Activated B cell treated with CpG ODN at 0.5 μM for 24 hours (primary cell): ENCODE results near the gene FBRS. TPM values are rescaled to one million over a fixed set of nuclear protein-coding genes. Genes with fewer than 3 reads are reported as not detected.

Source experiments
- ATAC-seq: fragments of 200-7000 bp; cut with Tn5 transposase; one replicate; pipeline ENCODE4 v1.10.0; 2021; ENCODE audit warnings: low read depth, mild to moderate bottlenecking, moderate library complexity
- CTCF ChIA-PET: fragments of 350-600 bp; sonication (Branson Sonifier 250); formaldehyde crosslinking; loops from one replicate; lab custom pipeline; 2021; ENCODE audit warnings: antibody characterized with exemption; lab: Charles Lee
- POLR2A ChIA-PET: fragments of 350-600 bp; sonication (Branson Sonifier 250); formaldehyde crosslinking; loops from one replicate; lab custom pipeline; 2021; ENCODE audit warnings: antibody characterized with exemption; lab: Charles Lee
- DNase-seq: peaks from one replicate; pipeline ENCODE4 v3.0.0; 2022
- H3K27ac Mint-ChIP-seq: one replicate; pipeline ENCODE4 v1.8.0; 2020; ENCODE audit warnings: mixed read lengths
- H3K27me3 Mint-ChIP-seq: one replicate; pipeline ENCODE4 v1.8.0; 2021; ENCODE audit warnings: mixed read lengths
- H3K36me3 Mint-ChIP-seq: one replicate; pipeline ENCODE4 v1.8.0; 2021; ENCODE audit warnings: low read depth, mixed read lengths
- H3K4me1 Mint-ChIP-seq: one replicate; pipeline ENCODE4 v1.8.0; 2021; ENCODE audit warnings: mixed read lengths
- H3K4me3 Mint-ChIP-seq: one replicate; pipeline ENCODE4 v1.8.0; 2020; ENCODE audit warnings: mild to moderate bottlenecking, mixed read lengths
- H3K9me3 Mint-ChIP-seq: one replicate; pipeline ENCODE4 v1.8.0; 2020; ENCODE audit warnings: mixed read lengths
- CTCF ChIP-seq: fragments of 200-600 bp; IDR thresholded peaks from one replicate; pipeline ENCODE4 v1.8.0; 2022; ENCODE audit warnings: antibody characterized with exemption, mild to moderate bottlenecking
- intact Hi-C: fragments of 100-400 bp; cut with micrococcal nuclease; formaldehyde crosslinking; loops from one replicate; pipeline ENCODE4 v1.15.1; 2024
- total RNA-seq: library from RNA; stranded (reverse); gene quantifications from 2 replicates; pipeline ENCODE4 v1.2.3, GENCODE V29; 2022

Gene FBRS
- total RNA-seq, 1 donor from 2014 or later: 204 TPM

GRCh38 chr16:30711712-30712111 lies 53.5 kb downstream of the FBRS start:
- POLR2A ChIA-PET: interaction anchor here (1.2 kb wide), 1 partner anchor 37 kb away, joined by 4 read pairs; the partner anchor contains the start of gene PHKG2
- no peak overlapping the region for H3K4me3 Mint-ChIP-seq
- TF ChIP-seq CTCF: no peak
- peaks cover 22% of the 10 kb centered on the region for H3K4me1 Mint-ChIP-seq
- no peaks in the 10 kb centered on the region for H3K9me3 Mint-ChIP-seq
- peaks cover 90% of the 10 kb centered on the region for H3K36me3 Mint-ChIP-seq
- CTCF ChIA-PET: no interaction called here
- DNase-seq (no peak), ATAC-seq (no peak)
- no peaks in the 10 kb centered on the region for H3K27me3 Mint-ChIP-seq
- no peak overlapping the region for H3K27ac Mint-ChIP-seq
- intact Hi-C loops: no loop called here

- Mint-ChIP-seq H3K9me3 (no peaks in the 10 kb centered on the region), H3K4me3 (peak overlapping the region; percentile 50), H3K27ac (peak overlapping the region; percentile 91), H3K36me3 (peaks cover 87% of the 10 kb centered on the region), H3K4me1 (peaks cover 26% of the 10 kb centered on the region), H3K27me3 (no peaks in the 10 kb centered on the region)
- peak; percentile 99 for ATAC-seq
- POLR2A ChIA-PET: interaction anchor here (1.2 to 1.3 kb wide), 2 partner anchors 32 kb away, joined by 3 to 8 read pairs; partner anchors contain the start of gene PHKG2
- TF ChIP-seq CTCF: no peak
- intact Hi-C loops: loop anchor here (1.0 kb wide), 3 partner anchors 18 to 205 kb away; partner anchors contain the start of genes CFAP119 and RNF40
- CTCF ChIA-PET: no interaction called here
- DNase-seq: no peak
Measured at GRCh38 chr16:30715750-30716445, 57.7 kb downstream of the FBRS start.

- no peak for TF ChIP-seq CTCF
- no peaks in the 10 kb centered on the region for H3K27me3 Mint-ChIP-seq
- intact Hi-C loops: no loop called here
- peaks cover 92% of the 10 kb centered on the region for H3K36me3 Mint-ChIP-seq
- no peak overlapping the region for H3K27ac Mint-ChIP-seq
- CTCF ChIA-PET: no interaction called here
- peaks cover 27% of the 10 kb centered on the region for H3K4me1 Mint-ChIP-seq
- ATAC-seq (no peak), DNase-seq (no peak)
- H3K9me3 Mint-ChIP-seq: no peaks in the 10 kb centered on the region
- POLR2A ChIA-PET: interaction anchor here (0.7 kb wide), 1 partner anchor 28 kb away, joined by 3 read pairs; the partner anchor contains the start of gene PHKG2
- no peak overlapping the region for H3K4me3 Mint-ChIP-seq
Measured at GRCh38 chr16:30720086-30720485, 61.9 kb downstream of the FBRS start.

Other genes starting within 250 kb of the FBRS start
- gene DCTPP1, start 228.4 kb upstream of the FBRS start, total RNA-seq: 66.7 and 81.5 TPM in 2 replicates
- 79.1 and 80.0 TPM in 2 replicates for gene SEPHS2, start 212.6 kb upstream of the FBRS start, total RNA-seq
- 216 and 240 TPM in 2 replicates for gene ITGAL, start 185.7 kb upstream of the FBRS start, total RNA-seq
- gene ZNF768, start 131.9 kb upstream of the FBRS start, total RNA-seq: 29.2 and 30.7 TPM in 2 replicates
- gene ZNF747, start 123.6 kb upstream of the FBRS start, total RNA-seq: 16.3 and 21.6 TPM in 2 replicates
- gene ZNF764, start 100.1 kb upstream of the FBRS start, total RNA-seq: 16.1 and 19.2 TPM in 2 replicates
- gene ZNF688, start 86.7 kb upstream of the FBRS start, total RNA-seq: 13.9 and 14.7 TPM in 2 replicates
- gene ZNF785, start 72.7 kb upstream of the FBRS start, total RNA-seq: 20.0 and 22.8 TPM in 2 replicates
- 10.1 and 11.6 TPM in 2 replicates for gene ZNF689, start 48.0 kb upstream of the FBRS start, total RNA-seq
- gene PRR14, start 7.5 kb upstream of the FBRS start, total RNA-seq: 63.5 and 77.9 TPM in 2 replicates
- 109 and 123 TPM in 2 replicates for gene SRCAP, start 40.7 kb downstream of the FBRS start, total RNA-seq
- 45.3 and 51.4 TPM in 2 replicates for gene PHKG2, start 90.0 kb downstream of the FBRS start, total RNA-seq
- gene CFAP119, start 103.6 kb downstream of the FBRS start, total RNA-seq: 6.2 and 8.8 TPM in 2 replicates
- gene RNF40, start 103.9 kb downstream of the FBRS start, total RNA-seq: 99.6 and 117 TPM in 2 replicates
- 9.1 and 9.3 TPM in 2 replicates for gene ZNF629, start 128.8 kb downstream of the FBRS start, total RNA-seq
- 32.2 and 35.7 TPM in 2 replicates for gene BCL7C, start 235.6 kb downstream of the FBRS start, total RNA-seq
- 0.56 and 0.62 TPM in 2 replicates for gene CTF1, start 238.2 kb downstream of the FBRS start, total RNA-seq